HG03520 (cell line): ENCODE results near the gene UBE2D1.
"Not testable (repeated sequence)": the region's sequence is repeated elsewhere in the genome, so short reads cannot be mapped to it uniquely, and the experiment has no call there.

ENCODE experiments used
- ATAC-seq: cut with Tn5 transposase; IDR thresholded peaks from one replicate; pipeline ENCODE4 v1.9.1; 2021; ENCODE audit warnings: mild to moderate bottlenecking, moderate library complexity; ENCODE audit not compliant: unreplicated experiment

Gene UBE2D1

GRCh38 chr10:58373442-58373827, 38.6 kb downstream of the UBE2D1 start:
- ATAC-seq, result no peak

DNA sequence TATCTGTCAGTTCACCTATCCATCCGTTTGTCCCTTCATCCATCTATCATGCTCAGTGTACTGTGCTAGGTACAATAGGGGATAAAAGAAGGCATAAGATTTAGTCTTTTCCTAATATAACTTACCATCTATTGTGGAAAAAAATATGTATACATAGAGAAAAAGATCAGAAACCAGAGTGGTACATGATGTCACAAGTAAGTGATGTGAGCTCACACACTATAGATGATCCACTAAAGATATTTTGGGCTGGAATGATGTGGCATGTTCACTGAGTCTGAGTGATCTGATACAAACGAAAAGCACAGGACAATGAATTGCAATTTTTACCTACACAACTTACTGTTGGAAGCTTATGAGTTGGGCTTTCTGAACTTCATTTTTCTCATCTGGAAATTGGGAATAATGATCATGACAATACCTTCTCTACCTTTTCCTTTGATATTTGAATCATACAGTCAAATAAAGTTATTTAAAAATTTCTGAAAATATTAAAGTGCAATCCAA, 47.7 kb downstream of the UBE2D1 start:
- no peak for ATAC-seq

- ATAC-seq, result peak; percentile 71
Observed at GRCh38 chr10:58384095-58384494, 49.3 kb downstream of the UBE2D1 start.

DNA sequence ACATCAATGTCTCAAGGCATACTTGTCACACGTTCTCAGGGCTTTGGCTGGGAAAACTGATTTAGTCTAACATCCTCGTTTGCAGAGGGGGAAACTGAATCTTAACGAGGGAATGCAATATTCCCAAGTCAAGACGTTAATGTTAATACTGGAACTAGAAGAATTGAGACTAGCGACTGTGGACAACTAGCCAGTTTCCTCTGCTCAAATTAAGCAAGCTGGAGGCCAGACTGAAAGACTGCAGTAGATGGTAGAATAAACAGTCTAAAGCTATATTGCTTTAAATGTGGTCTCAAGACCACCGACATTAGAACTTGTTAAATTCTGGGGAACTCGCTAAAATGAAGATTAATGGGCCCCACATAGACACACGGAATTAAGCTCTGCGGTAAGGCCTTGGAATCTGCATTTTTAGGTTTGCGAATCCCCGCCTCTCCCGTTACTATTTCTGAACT, 49.8 kb downstream of the UBE2D1 start:
- peak; percentile 0 for ATAC-seq

GRCh38 chr10:58384999-58385783, 50.4 kb downstream of the UBE2D1 start, which contains the start of gene TFAM:
TFAM (plus strand) TSS chr10:58385410; CDS start chr10:58385548, 138 bp downstream.
- ATAC-seq, result peak; percentile 73

GRCh38 chr10:58385784-58386112, 50.9 kb downstream of the UBE2D1 start:
- no peak for ATAC-seq

DNA sequence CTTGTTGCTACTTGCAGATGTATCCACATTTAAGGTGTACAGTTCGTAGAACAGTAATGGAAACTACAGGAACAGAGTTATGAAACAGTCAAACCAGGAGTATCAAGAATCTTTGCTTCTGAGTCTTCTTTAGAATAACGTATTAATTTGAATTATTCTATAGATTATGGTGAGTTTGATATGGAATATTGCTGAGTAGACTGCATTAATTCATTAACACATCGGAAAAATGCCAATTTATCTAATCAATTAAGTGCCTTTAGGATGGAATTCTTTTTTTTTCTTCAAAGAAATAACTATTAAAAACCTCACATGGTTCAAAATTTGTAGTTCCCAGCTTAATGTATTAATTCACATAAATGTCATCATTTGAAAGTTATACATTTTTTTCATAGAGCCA, 54.2 kb downstream of the UBE2D1 start:
- ATAC-seq, result no peak

DNA sequence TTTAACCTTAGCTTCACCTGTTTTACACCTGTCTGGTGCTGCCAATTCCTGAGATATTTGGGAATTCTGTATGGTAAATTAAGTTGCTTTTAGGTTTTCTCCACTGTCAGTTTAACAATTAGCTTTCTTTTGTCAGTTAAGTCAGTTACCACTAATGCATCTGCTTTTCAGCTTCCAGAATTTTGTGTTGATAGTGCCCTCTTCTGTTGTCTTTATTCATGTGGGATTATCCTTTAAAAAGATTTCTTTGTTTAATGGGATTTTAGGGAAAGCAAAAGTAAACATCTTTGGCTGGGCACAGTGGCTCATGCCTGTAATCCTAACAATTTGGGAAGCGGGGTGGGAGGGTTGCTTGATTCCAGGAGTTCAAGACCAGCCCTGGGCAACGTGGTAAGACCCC, 58.5 kb downstream of the UBE2D1 start:
- no peak for ATAC-seq

DNA sequence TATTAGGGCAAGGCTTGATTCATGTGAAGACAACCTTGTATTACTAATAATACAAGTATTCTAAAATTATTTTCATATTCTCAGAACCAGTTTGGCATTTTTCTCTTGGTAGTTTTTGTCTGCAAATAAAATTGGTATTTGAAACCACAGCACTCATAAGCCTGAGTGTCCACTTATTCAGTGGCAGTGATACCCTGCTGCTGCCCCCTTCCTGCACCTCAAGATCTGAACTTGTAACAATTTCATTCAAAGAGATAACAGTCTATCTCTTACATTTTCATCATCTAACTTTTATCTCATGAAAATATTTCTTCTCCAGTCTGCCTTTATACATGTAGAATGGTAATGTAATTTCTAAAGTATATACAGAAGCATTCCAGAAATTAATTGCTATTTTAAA, 59.7 kb downstream of the UBE2D1 start:
- ATAC-seq, result no peak

DNA sequence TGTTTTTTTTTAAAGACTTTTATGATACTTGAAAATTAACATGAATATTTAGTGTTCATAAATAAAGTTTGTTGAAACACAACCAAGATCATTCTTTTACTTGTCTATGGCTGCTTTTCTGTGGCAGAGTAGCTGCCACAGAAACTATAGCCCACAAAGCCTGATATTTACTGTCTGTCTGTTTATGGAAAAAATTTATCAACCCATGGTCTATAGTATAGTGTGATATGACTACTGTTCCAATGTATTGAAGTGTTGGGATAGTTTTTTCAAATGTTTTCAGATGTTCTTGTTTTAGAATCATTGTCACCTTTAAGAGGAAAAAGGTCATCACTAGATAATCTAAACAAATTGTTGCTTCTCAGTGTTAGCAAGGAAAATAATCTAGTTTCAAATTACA, 61.3 kb downstream of the UBE2D1 start:
- no peak for ATAC-seq

DNA sequence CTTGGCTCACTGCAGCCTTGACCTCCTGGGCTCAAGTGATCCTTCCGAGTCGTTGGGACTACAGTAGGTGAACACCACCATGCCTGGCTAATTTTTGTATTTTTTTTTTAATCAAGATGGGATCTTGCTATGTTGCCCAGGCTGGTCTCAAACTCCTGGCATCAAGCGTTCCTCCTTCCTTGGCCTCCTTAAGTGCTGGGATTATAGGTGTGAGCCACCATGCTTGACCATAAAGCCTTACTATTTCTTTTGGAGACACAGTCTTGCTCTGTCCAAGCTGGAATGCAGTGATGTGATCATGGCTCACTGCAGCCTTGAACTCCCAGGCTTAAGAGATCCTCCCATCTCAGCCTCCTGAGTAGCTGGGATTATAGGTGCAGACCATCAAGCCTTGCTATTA, 63.0 kb downstream of the UBE2D1 start:
- ATAC-seq, result no peak

GRCh38 chr10:58399410-58399809, 64.6 kb downstream of the UBE2D1 start:
- ATAC-seq, result no peak

DNA sequence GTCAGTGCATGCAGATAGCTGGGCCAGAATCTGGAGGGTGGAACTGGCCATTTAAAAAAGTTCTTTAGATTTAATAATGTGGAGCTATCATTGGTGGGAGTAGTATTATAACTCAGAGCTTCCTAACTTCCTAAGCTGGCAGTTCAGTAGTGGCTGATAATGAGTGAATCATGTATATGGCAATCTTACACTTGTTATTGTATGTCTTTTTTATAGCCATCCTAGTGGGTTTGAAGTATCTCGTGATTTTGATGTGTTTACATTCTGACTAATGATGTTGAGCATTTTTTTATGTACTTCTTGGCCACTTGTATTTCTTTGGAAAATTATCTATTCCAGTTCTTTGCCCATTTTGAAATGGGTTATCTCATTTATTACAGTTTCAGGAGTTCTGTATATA, 65.8 kb downstream of the UBE2D1 start:
- ATAC-seq, result no peak

- ATAC-seq, result no peak
Observed at GRCh38 chr10:58404001-58404400, 69.2 kb downstream of the UBE2D1 start.

DNA sequence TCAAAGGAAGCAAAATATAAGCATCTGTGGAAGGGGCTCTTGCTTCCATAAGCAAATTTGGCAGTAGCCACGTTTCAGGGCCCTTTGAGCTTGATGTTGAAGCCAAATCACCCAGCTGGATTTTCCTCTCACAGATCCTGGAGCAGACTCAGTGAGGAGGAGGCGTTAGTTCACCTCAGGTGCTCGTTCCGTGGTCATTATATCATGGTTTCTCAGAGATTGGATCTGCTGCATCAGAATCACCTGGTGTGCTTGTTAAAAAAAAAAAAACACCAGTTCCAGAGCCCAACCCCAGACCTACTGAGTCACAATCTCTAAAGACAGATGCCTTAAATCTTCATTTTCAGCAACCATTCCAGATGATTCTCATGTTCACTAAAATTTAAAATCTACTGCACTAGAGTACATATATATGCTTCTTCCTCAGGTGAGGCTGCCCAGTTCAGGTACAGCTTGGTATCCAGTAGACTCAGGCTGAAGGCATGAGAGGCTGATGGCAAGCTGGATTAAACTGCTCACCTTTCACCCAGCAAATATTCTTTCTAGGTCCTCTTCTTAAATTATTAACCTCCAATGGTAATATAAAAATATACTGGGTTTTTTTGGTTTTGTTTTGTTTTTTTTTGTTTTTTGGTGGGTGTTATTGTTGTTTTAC, 75.3 kb downstream of the UBE2D1 start:
- ATAC-seq, result no peak

GRCh38 chr10:58412502-58412961, 77.7 kb downstream of the UBE2D1 start:
- ATAC-seq, result no peak

GRCh38 chr10:58414270-58415041, 79.7 kb downstream of the UBE2D1 start:
- ATAC-seq, result no peak

- ATAC-seq, result no peak
Observed at GRCh38 chr10:58415757-58416156, 81.0 kb downstream of the UBE2D1 start.

GRCh38 chr10:58417902-58418301, 83.1 kb downstream of the UBE2D1 start:
- not testable (repeated sequence) for ATAC-seq
